ENCODE data around the gene MEIOB.
"Not testable (repeated sequence)": the region's sequence is repeated elsewhere in the genome, so short reads cannot be mapped to it uniquely, and the experiment has no call there.

Gene MEIOB

DNA sequence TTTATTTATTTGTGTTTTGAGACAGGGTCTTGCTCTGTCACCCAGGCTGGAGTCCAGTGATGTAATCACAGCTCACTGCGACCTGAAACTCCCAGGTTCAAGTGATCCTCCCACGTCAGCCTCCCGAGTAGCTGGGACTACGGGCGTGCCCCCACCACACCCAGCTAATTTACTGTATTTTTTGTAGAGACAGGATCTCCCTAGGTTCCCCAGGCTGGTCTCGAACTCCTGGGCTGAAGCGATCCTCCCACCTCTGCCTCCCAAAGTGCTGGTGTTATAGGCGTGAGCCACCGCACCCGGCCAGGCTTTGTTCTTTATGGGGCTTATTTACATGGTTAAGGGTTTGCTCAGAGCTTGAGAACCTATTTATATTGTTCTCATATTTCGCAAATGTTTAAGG is 5.8 kb upstream of the MEIOB start:
- DNase-seq (ENCODE audit: low read depth in 2 of 2) = no peak

DNA sequence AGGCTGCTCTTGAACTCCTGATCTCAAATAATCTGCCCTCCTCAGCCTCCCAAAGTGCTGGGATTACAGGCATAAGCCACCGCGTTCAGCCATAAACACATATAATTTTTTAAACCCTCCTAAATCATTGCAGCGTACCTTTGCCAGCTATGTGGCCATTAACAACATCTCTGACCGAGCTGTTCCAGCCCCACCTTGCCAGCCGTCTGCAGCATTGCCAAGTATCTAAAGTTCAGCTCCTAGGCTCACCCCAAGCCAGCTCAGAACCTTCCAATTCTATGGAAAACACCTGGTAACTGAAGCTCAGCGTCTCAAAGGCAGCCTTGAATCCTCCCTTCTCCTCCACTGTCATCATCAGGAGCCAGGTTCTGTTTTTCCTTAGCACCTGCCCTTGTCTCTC is 5.1 kb upstream of the MEIOB start:
- DNase-seq (ENCODE audit: low read depth in 2 of 2) = no peak

DNA sequence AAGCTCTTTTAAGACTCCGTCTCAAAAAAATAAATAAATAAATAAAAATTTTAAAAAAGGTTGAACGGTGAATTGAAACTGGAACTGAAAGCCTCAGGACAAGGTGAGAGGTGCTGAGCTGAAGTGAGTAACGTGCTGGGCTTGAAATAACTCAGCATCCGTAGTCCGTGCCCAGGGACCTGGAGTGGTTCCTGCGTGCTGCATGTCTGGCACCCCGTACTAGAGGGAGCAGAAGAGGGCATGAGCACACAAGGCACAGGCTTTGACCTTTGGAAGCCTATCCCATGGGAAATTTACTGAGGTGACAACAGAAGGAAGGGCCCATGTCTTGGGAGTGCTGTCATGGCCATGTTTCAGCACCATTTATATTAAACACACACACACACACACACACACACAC is 4.5 kb upstream of the MEIOB start:
- no peak for DNase-seq (ENCODE audit: low read depth in 2 of 2)

DNA sequence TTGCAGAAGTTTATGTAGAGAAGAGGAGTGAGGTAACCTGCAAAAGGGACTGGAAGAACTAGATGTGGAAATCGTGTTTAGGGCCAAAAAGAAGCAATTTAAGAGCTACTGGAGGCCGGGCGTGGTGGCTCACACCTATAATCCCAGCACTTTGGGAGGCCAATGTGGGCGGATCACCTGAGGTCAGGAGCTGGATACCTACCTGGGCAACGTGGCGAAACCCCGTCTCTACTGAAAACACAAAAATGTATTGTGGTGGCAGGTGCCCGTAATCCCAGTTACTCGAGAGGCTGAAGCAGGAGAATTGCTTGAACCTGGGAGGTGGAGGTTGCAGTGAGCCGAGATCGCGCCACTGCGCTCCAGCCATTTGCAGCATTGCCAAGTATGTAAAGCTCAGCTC is 4.1 kb upstream of the MEIOB start:
- not testable (repeated sequence) for DNase-seq (ENCODE audit: low read depth in 2 of 2)

DNA sequence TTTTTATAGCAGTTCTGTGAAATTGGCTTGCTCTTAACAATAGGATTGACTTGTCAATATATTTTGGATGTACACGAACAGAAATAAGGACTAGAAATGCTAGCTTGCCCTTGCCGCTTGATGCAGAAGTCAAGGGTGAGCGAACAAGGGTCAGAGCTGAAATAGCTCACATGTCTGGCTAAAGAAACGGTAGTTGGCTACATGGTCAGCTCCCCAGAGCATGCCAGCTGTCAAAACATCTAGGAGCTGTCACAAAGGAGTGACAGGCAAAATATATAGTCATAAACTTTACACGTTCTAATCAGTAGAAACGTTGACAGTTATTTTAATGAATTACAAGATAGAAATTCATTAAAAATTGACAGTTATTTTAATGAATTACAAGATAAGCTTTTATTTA is 2.9 kb upstream of the MEIOB start:
- no peak for DNase-seq (ENCODE audit: low read depth in 2 of 2)

DNA sequence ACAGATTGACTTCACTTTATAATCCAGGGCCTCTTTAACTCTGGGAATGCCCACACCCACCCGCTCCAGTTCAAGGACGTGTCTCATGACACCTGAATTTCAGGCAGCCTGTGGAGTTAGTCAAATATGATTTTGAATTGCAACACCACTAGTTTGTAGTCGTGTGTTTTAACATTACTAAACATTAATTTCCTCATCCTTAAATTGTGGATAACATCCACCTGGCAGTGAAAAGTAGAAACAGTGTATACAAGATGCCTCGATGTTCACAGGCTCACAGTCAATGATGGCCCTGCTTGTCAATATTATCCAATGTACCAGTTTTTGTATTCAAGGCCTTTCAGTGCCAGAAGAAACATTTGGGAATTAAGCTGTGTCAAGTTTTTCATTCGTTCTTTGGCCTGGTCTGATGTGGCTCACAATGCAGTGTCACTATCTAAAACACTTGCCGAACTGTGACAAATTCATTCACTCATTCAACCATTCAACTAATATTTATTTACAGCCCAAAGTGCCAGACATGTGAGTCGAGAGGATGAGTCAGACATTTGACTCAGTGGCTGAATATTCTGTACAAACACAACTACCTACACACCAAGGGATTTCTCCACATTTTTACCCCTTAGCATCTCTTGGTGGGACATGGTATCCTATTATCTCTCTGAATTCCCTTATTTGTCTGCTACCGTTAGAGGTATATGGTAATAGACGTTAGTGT is 1.4 kb downstream of the MEIOB start:
- DNase-seq (ENCODE audit: low read depth in 2 of 2) = no peak

DNA sequence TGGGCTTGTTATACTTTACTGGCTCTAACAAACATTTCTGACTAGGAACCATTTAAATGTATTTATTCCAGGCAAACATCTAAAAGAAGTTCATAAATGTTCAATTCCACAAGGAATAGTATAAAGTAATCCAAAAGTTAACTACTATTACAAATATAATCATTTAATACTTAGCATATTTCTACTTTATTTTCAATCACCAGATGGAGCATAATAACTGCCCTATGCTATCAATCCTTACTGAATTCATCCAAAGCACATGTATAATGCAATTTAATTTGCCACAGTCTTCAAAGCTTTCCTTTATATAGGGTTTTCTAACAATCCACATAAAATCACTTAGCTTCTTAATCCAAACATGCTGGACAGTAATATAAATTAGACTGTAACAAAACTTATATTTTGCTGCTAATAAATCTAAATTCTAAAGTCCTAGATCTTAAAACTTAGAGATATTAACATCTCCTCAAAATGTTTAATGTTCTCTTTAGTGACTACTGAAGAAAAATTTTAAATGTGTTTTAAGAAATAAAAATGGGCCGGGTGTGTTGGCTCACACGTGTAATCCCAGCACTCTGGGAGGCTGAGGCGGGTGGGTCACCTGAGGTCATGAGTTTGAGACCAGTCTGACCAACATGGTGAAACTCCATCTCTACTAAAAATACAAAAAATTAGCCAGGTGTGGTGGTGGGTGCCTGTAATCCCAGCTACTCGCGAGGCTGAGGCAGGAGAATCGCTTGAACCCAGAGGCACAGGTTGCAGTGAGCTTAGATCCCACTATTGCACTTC is 5.9 kb downstream of the MEIOB start:
- DNase-seq (ENCODE audit: low read depth in 2 of 2) = no peak

DNA sequence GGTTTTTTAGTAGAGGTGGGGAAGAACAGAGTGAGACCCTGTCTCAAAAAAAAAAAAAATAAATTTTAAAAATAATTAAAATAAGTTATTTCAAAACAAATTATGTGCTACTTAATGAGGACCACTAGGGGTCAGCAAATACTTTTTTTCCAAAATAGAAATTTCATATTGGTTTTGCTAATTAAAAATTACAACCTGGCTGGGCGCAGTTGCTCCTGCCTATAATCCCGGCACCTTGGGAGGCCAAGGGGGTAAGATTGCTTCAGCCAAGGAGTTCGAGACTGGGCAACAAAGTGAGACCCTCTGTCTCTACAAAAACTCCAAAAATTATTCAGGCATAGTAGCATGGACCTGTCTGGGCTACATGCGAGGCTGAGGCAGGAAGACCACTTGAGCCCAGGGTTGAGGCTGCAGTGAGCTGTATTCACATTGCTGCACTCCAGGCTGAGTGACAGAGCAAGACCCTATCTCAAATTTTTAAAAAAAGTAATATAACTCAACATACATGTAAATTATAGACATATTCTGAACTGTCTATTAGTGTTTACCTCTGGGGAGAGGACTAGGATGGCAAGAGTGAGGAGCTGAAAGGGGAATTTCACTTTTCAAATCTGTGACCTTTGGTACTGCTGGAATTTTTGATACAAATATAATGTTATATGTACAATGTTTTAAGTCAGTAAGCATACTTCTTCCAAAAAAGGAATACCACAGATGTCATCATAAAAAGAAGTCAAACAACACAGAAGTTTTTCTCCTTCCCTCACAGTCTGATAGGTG is 8.1 kb downstream of the MEIOB start:
- no peak for DNase-seq (ENCODE audit: low read depth in 2 of 2)

DNA sequence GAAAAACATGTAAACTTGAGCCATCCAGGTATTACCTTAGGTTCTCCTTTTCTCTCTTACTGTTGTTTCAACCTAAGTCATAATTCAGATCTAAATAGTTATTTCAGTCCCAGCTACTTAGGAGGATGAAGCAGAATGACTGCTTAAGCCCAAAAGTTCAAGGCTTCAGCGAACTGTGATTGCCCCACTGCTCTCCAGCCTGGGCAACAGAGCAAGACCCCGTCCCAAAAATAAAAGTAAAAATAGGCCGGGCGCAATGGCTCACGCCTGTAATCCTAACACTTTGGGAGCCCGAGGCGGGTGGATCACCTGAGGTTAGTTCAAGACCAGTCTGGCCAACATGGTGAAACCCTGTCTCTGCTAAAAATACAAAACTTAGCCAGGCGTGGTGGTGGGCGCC is 9.6 kb downstream of the MEIOB start:
- DNase-seq (ENCODE audit: low read depth in 2 of 2) = no peak

DNA sequence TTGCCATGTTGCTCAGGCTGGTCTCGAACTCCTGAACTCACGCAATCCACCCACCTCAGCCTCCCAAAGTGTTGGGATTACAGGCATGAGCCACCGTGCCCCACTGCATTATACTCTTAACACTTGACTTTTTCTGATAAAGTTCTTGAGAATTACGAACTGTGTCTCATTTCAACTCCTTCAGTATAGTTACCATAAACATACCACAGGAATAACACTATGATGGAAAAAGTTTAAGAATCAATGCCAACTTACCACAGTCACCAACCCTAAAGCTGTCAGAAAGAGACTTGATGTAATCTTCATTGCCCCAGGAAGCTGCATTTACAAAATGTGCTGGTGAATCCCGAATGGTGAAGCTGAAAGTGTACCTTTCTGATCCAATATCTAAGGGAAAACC is 10.2 kb downstream of the MEIOB start:
- no peak for DNase-seq (ENCODE audit: low read depth in 2 of 2)

DNA sequence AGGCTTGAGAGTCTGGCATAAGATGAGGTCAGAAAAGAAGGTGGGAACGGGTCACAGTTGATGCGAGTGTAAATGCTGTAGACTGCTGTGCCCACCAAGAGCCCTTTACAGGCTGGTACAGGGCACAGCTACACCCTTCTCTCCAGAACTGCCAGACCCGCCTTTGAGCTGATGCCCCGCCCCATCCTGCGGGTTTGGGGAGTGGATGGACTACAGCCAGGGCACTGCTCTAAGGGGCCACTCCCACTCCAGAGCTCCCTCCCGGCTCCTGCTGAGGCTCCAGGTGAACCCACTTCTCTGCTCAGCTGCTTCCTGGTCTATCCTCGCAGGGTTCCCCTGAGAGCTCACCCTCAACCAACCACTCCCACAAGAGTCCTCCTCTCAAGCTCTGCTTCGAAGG is 12.3 kb downstream of the MEIOB start:
- DNase-seq (ENCODE audit: low read depth in 2 of 2) = no peak

DNA sequence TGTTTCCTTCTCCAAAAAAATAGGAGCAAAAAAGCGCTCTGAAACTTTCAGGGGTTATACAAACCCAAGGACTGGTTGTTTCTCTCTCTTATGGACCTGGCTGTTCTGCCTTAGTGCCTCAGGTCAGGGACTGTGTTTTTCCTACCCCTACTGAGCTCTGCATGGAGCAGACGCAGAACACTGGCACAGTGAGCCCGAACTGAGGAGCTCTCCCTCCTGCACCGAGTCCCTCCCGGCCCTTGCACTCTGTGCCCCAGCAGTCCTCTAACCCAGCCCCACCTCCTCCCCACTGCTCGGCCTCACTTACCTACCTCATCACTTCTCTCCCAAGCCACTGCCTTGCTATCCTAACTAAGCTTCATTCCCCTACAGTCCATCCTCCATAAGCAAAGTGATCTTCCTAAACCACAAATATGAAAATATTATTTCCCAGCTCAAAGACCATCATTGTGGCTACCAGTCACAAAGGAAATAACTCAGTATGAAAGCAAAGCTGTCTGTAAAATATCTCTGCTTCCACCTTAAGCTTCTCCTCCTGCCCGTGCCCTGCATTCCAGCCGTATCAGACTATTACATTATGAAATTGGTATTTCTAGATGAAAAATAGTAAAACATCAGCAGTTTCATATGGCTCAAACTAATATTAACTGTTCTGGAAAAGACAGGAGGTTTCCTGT is 13.6 kb downstream of the MEIOB start:
- no peak for DNase-seq (ENCODE audit: low read depth in 2 of 2)

DNA sequence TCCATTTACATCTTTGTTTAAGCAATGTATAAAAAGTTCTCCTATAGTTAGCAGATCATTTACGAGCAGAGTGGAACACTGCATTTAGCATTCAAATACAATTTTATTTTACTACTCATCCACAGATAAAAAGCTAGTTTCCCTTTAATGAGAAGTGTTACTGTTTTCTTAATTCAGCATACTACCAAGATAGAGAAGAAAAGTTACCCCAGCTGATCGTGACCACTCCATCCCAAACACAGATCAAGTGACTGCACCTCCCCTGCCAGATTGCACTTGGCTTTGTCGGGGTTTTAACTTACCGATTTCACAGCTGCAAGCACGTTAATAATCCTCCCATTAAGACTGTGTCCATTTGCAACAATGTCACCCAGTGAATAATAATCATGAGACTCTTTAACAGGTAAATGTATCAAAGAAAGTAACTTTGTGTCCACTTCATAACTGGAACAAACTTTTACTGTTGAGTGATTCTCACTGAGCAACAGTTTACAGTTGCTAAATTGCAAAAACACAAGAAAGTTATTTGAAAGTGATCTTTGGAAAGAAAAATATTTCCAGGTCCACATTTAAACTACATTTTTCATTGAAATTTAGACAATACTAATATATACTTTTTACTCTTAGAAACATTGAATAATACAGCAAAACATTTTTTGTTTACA is 14.4 kb downstream of the MEIOB start:
- DNase-seq (ENCODE audit: low read depth in 2 of 2) = no peak

DNA sequence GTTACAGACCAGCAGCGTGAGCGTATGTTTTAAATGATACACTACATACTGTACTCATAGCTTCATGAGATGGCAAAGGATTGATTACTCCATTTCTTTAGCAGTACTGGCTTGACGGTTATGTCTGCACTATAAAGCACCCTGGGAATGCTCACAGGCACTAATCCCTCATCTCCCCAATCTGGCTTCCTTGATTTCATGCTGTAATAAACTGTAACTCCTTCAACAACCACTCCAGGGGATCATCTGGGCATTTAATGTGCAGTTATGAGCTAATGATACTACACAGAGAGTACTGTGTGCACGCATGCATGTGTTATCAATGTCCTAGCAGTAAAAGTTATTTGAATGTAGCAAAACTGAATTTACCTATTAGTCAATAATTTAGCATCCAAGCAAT is 20.2 kb downstream of the MEIOB start:
- no peak for DNase-seq (ENCODE audit: low read depth in 2 of 2)

DNA sequence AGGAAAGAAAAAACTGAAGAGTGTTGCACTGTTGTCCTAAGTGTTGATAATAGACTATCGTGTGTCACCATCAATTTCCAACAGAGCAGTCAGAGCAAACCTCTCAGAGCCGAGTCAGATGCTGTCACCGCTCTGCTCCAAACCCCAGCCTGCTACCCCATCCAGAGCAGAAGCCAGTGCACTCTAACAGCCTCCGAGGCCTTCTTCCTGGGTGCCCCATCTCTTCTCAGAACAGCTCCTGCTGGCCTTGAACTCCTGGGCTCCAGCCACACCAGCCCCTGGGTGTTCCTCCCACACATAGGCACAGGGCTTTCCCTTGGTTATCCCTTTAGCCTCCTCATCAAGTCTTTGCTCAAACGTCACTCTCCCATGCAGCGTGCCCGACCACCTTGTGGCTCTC is 21.0 kb downstream of the MEIOB start:
- no peak for DNase-seq (ENCODE audit: low read depth in 2 of 2)

DNA sequence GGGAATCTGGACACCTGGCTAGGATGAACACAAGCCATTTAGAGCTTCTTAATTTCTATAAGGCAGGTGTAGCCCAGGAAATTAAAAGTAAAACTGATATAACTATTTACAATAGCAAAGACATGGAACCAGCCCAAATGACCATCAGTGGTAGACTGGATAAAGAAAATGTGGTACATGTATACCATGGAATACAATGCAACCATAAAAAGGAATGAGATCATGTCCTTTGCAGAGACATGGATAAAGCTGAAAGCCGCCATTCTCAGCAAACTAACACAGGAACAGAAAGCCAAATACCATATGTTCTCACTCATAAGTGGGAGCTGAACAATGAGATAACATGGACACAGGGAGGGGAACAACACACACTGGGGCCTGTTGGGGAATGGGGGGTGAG is 25.5 kb downstream of the MEIOB start:
- no peak for DNase-seq (ENCODE audit: low read depth in 2 of 2)

DNA sequence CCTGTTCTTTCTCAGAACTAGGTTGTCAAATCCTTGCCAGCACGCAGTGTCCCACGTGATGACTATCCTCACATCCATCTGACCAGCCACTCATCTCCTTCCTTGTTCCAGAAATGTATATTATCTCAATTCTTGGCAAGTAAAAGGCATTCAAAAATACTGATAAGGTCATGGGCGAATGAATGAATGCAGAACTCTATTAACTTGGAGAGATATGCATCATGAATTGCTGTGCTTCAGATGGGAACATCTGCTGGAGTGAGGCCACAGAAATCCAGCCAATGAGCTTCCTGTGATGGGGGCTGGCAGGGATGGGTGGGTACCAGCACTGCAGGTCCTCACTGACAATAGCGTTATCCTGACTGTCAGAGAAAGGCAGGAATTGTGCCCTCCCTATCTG is 26.0 kb downstream of the MEIOB start:
- DNase-seq (ENCODE audit: low read depth in 2 of 2) = no peak

DNA sequence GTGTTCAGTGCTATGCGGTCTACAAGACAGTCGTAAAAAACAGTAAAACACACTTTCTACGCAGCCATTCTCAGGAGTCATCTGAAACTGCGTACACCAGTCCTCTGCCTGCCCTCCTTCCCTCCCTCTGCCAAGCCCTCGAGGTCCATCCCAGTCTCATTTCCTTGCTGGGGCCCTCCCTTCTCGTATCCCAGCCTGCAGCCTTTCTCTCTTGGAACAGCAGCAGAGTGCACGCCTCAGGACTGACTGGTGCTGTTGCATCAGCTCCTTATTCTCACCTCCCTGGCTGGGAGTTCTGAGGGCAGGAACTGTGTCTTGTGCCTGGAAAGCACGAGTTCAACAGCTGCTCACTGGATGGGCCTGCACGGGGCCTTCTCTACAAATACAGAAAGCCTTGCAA is 32.4 kb downstream of the MEIOB start:
- DNase-seq (ENCODE audit: low read depth in 2 of 2) = no peak

DNA sequence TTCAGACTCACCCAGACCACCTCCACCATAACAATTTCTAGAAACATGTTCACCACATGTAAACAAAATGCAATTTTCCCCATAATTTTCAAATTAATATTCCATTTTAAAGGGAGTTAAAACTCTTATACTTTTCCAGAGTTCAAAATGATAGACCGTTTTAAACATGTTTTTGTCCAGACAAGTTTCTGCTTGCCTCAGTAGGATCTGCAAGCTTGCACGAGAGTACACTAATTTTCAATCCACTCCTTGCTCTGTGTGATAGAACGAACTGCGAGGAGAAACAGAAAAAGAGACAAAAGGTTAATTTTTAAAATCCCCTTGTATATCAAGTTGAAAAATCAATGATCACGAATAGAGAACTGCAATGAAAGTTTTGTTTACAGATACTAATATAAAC is 37.9 kb downstream of the MEIOB start:
- no peak for DNase-seq (ENCODE audit: low read depth in 2 of 2)

DNA sequence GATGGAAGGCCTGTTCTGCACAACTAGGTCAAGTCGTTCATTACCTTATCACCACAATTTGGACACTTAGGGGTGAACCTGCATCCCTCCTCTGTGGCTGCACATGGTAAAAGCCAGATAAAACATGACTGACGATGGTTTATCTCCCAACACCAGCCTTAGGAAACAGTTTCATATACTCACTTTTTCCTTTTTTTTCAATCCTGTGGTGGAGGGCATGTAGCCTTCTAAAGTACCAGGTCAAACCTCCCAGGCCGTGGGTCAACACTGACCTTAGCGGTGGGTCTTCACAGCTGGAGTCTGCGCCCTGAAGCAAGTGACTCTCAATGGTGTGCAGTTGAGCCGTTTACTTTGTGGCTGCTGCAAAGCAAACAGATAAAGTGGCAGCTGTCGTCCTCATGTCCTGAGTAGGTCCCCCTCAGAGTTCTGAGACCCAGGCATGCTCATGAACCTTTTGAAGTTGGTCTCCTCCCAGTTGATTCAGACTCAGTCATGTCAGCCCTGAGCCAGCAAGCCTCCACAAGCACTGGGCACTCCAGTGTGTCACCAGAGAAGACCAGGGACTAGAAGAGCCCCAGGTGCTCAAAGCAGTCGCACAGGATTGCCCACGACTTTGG is 39.0 kb downstream of the MEIOB start:
- DNase-seq (ENCODE audit: low read depth in 2 of 2) = no peak

Measured in stimulated activated CD8-positive, alpha-beta memory T cell treated with anti-CD3 and anti-CD28 coated beads, Interleukin-2, amount 100 ng/mL, for 48 hours (primary cell).